ENCODE measurements around the gene RRAGC. TPM values are rescaled to one million over a fixed set of nuclear protein-coding genes. Genes with fewer than 3 reads are reported as not detected.
A peak's percentile ranks its signal among the peaks of the same experiment; 100 is the strongest.

The RRAGC gene
- total and polyA plus RNA-seq, 9 of the 15 experiments (the other 6 are each of a cell fraction or from before 2014, with no cell fraction given), result 3.9 to 16.9 (median 10.9) TPM

- TF ChIP-seq VEZF1 (CRISPR knock-in tag; IDR thresholded peaks at IDR 0.05) (no peak), CBFA2T3 (IDR thresholded peaks at IDR 0.05) (0 out of 2 replicates have a peak, but pooled peaks have one; percentile 36), NEUROD1 (IDR thresholded peaks at IDR 0.05; ENCODE audit: borderline replicate concordance, low read depth, low read length, partially characterized antibody) (no peak), ZNF785 (CRISPR knock-in tag; IDR thresholded peaks at IDR 0.05) (no peak), SMAD3 (CRISPR knock-in tag; conservative IDR thresholded peaks at IDR 0.05) (no peak), EP300 (IDR thresholded peaks at IDR 0.05; ENCODE audit: low read length) (no peak), ZNF586 (CRISPR knock-in tag; conservative IDR thresholded peaks at IDR 0.05) (no peak), ZNF696 (CRISPR knock-in tag; conservative IDR thresholded peaks at IDR 0.05) (no peak), CBX3 (IDR thresholded peaks at IDR 0.05; ENCODE audit: borderline replicate concordance in 1 of 2, low read length in 2 of 2) (no peak), CTCF (IDR thresholded peaks at IDR 0.05 in 2 of 3, conservative IDR thresholded peaks at IDR 0.05 in 1 of 3; ENCODE audit: insufficient read depth in 2 of 3, low read depth in 1 of 3, low read length in 3 of 3) (no peak), ZNF197 (CRISPR knock-in tag; IDR thresholded peaks at IDR 0.05; ENCODE audit: low read depth) (0 out of 2 replicates have a peak, but pooled peaks have one; percentile 51), ETV5 (CRISPR knock-in tag; IDR thresholded peaks at IDR 0.05; ENCODE audit: low read depth) (no peak), THRB (CRISPR knock-in tag; conservative IDR thresholded peaks at IDR 0.05) (no peak), EHMT2 (IDR thresholded peaks at IDR 0.05) (no peak)
- TF ChIP-seq, protein P1, sequence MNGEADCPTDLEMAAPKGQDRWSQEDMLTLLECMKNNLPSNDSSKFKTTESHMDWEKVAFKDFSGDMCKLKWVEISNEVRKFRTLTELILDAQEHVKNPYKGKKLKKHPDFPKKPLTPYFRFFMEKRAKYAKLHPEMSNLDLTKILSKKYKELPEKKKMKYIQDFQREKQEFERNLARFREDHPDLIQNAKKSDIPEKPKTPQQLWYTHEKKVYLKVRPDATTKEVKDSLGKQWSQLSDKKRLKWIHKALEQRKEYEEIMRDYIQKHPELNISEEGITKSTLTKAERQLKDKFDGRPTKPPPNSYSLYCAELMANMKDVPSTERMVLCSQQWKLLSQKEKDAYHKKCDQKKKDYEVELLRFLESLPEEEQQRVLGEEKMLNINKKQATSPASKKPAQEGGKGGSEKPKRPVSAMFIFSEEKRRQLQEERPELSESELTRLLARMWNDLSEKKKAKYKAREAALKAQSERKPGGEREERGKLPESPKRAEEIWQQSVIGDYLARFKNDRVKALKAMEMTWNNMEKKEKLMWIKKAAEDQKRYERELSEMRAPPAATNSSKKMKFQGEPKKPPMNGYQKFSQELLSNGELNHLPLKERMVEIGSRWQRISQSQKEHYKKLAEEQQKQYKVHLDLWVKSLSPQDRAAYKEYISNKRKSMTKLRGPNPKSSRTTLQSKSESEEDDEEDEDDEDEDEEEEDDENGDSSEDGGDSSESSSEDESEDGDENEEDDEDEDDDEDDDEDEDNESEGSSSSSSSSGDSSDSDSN (IDR thresholded peaks at IDR 0.05; ENCODE audit: borderline replicate concordance in 1 of 2, low read depth in 2 of 2, low read length in 2 of 2), result no peak
- TF ChIP-seq, protein P2, sequence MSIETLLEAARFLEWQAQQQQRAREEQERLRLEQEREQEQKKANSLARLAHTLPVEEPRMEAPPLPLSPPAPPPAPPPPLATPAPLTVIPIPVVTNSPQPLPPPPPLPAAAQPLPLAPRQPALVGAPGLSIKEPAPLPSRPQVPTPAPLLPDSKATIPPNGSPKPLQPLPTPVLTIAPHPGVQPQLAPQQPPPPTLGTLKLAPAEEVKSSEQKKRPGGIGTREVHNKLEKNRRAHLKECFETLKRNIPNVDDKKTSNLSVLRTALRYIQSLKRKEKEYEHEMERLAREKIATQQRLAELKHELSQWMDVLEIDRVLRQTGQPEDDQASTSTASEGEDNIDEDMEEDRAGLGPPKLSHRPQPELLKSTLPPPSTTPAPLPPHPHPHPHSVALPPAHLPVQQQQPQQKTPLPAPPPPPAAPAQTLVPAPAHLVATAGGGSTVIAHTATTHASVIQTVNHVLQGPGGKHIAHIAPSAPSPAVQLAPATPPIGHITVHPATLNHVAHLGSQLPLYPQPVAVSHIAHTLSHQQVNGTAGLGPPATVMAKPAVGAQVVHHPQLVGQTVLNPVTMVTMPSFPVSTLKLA (conservative IDR thresholded peaks at IDR 0.05), result 0 out of 4 replicates have a peak, but pooled peaks of 1 of the 2 experiments have one; percentile 1
- TF ChIP-seq, protein P3, sequence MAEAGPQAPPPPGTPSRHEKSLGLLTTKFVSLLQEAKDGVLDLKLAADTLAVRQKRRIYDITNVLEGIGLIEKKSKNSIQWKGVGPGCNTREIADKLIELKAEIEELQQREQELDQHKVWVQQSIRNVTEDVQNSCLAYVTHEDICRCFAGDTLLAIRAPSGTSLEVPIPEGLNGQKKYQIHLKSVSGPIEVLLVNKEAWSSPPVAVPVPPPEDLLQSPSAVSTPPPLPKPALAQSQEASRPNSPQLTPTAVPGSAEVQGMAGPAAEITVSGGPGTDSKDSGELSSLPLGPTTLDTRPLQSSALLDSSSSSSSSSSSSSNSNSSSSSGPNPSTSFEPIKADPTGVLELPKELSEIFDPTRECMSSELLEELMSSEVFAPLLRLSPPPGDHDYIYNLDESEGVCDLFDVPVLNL (CRISPR knock-in tag; IDR thresholded peaks at IDR 0.05; ENCODE audit: low read depth), result no peak
Measured at GRCh38 chr1:38789498-38790169, 69.9 kb downstream of the RRAGC start (continued).
